ENCODE data around the gene PRDM10. TPM values are rescaled to one million over a fixed set of nuclear protein-coding genes. Genes with fewer than 3 reads are reported as not detected.
"Not testable (repeated sequence)": the region's sequence is repeated elsewhere in the genome, so short reads cannot be mapped to it uniquely, and the experiment has no call there.

Gene PRDM10
- total RNA-seq, 1 experiment from 2014 or later = 6.5 TPM

DNA sequence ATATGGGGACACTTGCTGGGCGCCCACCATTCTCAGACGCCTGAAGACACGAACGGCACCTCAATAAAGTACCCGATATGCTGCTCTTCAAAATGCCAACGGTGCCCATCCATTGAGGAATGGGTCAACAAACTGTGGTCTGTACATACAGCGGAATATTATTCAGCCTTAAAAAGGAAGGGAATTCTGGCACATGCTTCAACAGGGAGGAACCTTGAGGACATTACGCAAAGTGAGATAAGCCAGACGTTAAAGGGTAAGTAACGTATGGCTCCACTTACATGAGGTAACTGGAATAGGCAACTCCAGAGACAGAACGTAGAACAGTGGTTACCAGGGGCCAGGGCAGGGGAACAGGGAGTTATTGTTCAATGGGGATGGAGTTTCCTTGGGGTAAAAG, 28.0 kb downstream of the PRDM10 start:
- DNase-seq (ENCODE audit: low read depth) = no peak

DNA sequence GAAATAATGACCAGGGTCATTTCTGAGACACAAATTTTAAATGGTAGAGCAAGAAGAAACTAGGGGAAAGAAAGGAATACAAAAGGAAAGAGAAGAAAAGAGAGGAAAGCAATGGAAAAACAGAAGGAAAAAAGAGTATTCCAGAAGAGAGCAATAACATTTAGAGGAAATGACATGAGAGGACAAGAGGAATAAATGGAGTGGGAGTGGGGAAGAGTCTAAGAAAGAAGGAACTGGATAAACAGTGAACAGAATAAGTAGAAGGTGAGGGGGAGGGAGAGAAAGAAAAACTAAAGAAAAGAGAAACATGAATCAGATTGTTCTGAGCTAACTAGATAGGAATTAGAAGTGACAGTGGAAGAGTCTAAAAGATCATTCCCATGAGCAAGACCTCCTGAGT, 28.4 kb downstream of the PRDM10 start:
- no peak for DNase-seq (ENCODE audit: low read depth)

DNA sequence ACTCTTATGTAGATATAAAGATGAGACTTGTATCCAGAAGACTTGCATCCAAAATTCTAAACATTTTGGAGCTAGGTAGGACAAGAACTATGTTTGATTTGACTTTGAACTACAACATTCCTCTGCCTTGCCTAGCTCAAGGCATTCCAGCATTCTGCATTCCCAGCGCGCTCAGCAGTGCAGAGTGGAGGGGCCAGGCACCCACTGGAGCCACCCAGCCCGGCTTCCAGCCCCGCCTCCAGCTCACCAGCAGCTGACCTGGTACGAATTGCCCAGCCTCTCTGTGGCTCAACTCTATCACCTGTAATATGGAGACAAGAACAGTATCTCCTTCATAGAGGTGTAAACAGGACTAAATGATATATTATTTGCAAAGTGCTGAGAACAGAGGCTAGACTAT, 28.8 kb downstream of the PRDM10 start:
- no peak for DNase-seq (ENCODE audit: low read depth)

DNA sequence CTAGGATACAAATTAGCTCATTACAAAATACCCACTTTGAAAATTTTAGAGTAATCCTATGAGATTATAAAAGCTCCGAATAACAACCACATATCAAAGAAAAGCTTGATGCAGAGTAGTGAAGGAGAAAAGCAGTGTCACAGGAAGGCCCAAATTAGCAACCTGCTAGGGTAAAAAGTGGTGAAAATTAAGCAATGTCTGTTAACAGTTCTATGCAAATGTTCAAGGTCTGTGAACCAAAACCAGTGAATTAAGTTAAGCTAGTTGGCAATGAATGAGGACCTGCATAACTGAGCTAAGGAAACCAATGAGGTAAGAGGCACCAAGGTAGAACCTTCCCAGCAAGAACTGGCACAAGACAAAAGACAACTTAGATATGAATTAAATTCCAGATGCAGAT, 29.6 kb downstream of the PRDM10 start:
- DNase-seq (ENCODE audit: low read depth) = no peak

DNA sequence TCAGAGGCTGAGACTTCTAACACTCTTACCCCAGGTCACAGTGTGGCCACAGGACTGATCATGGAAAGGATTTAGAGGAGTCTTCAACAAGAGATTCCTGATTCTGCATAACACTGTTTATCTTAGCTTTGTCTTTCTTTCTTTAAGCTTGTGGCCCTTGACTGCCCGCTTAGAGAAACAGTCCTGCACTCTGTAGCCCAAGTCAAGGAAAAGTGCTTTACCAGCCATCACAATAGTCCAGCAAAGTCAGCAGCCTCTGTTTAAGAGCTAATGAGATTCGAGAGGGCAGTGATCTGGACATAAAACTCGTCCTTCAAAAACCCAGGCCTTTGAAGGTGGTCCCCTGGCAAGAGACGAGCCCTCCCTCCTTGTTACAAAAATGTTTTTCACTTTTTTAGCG, 30.0 kb downstream of the PRDM10 start:
- no peak for DNase-seq (ENCODE audit: low read depth)

DNA sequence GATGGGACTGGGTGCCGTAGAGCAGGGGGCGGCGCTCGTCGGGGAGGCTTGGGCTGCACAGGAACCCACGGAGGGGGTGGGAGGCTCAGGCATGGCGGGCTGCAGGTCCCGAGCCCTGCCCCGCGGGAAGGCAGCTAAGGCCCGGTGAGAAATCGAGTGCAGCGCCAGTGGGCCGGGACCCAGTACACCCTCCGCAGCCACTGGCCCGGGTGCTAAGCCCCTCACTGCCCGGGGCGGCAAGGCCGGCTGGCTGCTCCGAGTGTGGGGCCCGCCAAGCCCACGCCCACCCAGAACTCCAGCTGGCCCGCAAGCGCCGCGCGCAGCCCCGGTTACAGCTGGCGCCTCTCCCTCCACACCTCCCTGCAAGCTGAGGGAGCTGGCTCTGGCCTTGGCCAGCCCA, 30.8 kb downstream of the PRDM10 start:
- DNase-seq (ENCODE audit: low read depth) = not testable (repeated sequence)

DNA sequence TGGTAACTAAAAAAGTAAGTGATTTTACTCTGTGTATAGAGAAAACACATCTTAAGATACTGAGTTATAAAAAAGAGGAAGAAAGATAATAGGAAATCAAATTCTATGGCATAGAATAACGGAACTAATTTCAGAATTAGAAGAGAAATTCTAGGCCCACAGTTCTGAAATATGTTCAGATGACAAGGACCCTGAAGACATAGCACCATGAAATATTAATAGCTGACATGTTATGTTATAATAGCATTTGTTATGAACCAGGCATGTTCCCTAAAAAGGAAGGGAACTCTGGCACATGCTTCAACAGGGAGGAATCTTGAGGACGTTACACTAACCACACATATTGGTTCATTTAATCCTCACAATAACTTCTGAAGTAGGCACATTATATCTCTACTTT, 32.7 kb downstream of the PRDM10 start:
- no peak for DNase-seq (ENCODE audit: low read depth)

DNA sequence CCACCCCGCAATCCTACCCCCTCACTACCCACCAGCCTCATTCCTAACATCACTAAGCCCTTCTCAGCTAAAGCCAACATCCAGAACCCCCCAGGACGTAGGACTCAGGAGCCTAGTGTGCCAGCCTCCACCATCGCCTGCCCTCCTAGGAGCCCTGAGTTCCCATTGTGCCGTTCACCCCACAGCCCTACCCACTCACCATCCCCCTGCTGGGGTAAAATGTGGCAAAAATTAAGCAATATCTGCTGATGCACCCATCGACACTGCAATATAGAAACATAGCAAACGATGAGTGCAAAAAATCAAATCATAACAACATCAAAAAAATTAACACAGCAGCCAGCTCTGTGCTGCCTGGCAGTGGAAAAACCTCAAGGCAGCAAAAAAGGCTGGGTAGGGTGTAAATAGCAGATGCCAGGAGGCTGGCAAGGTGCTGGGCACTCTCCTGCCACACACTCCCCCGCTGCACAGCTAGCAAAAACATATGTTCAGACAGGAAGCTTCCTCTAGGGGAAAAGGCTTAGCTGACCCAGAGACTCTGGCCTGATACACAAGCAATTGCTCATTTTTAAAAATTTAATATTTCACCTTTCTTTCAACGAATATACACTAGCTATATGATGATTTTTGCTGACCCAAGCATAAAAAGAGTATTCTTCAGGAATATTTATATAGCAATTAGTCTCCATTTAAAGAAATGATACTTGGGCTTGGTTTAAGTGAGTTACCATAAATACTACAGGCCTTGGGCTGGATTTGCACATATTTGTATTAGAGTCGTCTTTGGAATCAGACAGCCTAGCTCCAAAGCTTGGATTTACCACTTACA, 33.8 kb downstream of the PRDM10 start:
- no peak for DNase-seq (ENCODE audit: low read depth)

DNA sequence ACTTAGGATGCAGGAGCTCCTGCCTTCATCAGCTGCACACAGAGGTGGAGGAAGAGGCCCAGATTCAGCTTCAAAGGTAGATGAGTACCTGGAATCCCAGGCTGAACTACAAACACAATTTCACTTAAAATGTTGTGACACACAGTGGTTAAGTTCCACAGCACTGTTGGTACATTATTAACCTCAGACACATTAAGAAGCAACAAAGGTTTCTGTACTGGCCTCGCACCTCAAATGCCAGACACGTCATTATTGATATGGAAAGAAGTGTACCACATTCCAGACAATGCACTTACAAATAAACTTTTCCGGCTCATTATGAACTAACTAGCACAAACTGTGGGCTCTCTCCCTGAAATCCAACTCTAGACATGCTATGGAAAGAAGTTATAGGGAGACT, 34.6 kb downstream of the PRDM10 start:
- no peak for DNase-seq (ENCODE audit: low read depth)

DNA sequence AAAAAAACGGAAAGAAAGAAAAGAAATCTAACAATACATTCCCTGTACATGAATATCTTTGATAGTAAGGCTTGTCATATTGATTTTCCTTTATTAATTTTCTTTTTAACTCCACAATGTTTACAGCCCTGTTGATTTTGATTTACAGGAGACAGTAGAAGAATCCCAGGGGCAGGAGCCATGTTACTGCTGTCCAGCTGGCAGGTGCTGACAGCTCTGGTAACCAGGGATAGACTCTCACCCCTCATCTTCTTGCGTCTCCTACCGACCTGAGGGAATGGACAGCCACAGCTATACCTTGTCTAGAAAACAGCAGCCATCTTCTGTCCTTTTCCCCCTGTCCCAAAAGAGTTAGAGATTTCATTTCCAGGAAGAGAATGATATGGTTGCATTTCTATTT, 37.4 kb downstream of the PRDM10 start:
- no peak for DNase-seq (ENCODE audit: low read depth)

DNA sequence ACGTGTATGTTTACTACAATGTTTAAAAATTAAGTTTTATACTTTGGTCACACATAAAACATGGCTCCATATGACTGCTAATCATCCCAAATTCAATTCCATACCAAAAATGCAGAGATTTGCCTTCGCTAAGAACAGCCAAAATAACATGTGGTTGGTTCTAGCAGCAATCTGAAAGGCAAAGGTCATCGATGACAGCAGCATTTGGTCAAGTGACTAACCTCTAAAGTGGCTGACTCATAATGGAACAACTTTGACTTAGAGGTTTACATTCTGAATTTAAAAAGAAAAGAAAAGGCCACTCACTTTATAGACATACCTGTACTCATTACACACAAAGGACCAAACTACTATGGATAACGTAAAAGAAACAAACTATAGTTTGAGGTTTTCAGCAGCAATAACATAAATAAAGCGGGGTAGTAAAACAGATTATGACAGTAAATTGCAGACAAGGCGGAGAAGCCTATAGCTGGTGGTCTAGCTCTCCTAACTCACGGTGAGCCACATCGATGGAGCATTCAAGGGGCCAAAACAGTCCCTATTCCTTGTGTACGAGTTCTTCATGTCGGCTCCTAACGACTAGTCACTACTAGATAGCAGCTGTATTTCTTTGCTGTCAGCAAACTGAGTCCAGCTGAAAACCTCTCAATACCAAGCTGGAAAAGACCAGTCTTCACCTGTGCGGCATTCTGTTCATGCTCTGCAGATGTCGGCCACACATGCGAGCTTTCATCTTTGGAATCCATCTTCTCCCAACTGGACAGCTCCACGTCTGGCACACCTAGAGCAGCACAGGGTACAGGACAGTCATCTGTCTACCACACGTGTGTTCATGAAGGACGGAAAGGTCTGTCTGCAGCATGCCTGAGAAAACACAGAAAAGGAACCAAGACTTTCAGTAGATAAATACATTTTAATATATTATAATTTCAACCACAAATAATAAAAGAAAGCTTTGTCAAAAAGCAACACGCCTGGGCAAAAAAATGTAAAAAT, 42.1 kb downstream of the PRDM10 start:
- peak; percentile 87 for DNase-seq (ENCODE audit: low read depth)

DNA sequence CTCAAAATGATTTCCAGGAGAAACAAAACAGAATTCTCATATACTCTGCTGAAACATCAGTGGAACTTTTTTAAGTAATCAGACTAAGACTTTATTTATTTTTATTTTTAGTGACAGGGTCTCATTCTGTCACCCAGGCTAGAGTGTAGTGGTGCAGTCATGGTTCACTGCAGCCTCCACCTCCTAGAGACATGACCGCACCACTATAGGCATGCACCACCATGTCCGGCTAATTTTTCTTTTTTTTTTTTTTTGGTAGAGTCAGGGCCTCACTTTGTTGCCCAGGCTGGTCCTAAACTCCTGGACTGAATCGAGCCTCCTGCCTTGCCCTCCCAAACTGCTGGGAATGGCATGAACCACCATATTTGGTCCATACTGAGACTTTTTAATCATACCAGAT, 42.9 kb downstream of the PRDM10 start:
- DNase-seq (ENCODE audit: low read depth) = peak; percentile 9

DNA sequence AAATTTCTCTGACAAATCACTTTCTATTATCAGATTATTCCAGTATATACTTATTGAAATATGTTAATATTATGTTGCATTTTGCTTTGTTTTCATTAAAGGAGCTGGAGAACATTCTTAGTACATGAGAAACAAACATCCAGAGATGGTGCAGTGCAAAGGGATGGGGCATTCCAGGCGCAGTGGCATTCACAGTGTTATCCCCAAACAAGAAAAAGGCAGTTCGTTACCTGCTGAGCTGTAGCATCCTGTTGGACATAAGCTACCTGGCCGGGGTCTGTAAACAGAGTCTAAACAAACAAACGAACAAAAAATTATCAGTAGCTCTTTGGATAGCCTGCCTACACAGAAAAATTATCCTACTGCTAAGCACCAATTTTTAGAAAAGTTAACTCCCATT, 47.4 kb downstream of the PRDM10 start:
- DNase-seq (ENCODE audit: low read depth) = no peak

DNA sequence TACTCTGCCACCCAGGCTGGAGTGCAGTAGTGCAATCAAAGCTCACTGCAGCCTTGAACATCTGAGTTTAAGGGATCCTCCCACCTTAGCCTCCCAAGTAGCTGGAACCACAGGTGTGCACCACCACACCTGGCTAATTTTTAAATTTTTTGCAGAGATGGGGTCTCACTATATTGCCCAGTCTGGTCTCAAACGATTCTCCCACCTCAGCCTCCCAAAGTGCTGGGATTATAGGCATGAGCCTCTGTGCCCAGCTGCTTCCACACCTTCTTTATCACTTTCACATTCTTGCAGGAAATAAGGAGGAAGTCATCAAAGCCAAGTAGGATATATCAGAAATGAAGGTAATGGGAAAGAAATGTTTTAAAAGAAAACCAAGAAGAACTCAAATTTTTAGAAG, 47.9 kb downstream of the PRDM10 start:
- DNase-seq (ENCODE audit: low read depth) = not testable (repeated sequence)

DNA sequence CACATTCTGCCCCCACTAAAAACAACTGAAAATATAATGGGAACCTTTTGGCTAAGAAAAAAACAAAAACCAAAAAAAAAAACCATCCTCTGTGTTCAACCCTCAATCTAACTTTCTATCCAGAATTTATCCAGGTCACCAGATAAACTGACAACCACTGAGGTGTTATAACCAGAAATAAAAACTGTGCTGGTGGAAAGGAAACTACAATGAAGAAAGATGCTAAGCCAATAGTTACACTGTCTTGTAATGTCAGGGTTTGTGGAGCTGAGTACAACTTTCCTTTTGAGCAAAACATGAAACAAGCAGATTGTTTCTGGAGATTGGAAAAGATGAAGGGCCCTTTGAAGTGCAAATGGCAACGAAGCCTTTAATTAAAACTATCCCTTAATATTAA, 50.8 kb downstream of the PRDM10 start:
- no peak for DNase-seq (ENCODE audit: low read depth)

DNA sequence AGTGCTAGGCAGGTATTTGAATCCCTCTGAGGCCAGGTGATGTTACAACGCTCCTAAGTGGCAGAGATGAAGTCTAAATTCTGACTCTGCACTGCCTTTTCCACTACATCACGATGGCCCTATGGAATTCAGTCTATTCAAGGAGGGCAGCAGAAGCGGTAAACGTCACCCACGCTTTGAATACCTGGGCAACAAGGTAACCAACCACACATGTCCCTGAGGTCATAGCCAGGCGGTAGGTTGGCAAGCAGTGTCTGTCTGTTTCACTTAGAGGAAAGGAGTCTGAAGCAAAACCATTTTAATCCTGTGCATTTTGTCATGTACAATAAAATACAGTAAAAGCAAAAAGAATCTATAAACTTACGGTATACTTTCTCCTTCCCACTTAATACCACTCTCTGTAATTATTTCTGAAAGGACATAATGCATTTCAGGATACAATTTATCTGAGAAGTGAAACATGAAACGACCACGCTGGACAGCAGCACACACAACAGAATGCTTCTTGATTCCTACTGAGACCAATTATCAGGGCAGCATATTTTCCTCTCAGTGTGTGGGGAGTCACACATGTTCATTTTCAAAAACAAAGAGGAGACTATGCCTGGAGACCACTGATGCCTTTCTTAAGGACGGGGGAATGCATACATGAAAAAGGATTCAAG, 51.3 kb downstream of the PRDM10 start:
- no peak for DNase-seq (ENCODE audit: low read depth)

DNA sequence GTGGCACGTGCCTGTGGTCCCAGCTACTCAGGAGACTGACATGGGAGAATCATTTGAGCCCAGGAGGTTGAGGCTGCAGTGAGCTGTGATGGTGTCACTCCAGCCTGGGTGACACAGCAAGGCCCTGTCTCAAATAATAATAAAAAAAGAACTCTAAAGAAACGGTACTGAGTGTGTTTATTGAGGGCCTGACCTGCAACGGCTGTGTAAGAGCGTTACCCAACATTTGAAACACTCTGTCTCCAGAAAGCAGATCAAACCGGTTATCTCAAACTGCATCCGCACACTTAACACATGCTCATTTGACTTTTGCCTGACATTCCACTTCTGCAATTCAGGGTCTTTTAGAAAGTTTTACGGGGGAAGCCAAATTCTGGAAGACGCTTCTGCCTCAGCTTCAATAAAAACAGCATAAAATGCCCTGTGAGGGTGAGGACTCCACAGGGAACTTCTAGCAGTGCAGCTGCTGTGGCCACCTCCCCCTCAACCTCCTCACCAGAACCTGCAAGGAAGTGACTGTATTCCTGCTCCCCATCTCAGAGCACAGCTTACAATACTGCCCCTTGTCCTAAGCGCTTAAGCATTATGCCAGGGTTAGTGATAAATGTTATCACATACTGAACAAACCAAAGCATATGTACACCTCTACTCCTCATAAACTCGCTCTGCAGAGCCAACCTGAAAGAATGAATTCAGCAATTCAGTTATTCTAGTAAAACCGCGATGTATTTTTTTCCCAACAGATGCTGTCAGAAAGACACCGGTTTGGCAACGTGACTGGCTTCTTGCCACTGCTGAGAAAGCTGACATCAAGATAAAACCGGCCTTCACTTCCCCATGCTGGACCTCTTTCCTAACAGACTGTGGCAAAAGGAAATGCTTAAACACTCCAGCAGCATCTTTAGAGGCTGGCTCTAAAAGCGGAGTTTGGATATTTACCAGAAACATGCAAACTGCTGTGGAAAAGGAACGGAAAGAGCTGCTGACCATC, 52.2 kb downstream of the PRDM10 start:
- DNase-seq (ENCODE audit: low read depth) = no peak

DNA sequence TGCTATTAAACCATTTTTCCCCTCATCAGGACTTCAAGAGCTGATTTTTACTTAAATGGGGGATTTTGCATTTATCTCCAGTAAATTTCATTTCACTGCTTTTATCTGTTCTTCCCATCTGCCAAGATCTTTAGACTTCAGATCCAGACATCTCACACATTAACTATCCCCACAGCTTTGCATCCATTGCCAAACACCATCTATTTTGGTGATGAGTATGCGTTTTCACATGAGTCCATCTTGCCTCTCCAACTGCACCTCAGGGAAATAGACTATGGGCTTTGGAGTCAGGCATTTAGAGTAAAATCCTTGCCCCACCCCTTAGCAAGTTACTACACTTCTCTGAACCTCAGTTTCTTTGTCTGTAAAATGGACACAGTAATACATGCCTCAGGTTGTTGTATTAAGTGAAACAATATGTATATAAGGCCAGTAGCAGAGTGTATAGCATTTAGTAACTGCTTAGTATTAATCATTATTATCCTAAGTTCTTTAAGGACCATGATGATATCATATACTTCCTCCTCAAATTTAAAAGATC, 53.6 kb downstream of the PRDM10 start:
- no peak for DNase-seq (ENCODE audit: low read depth)

DNA sequence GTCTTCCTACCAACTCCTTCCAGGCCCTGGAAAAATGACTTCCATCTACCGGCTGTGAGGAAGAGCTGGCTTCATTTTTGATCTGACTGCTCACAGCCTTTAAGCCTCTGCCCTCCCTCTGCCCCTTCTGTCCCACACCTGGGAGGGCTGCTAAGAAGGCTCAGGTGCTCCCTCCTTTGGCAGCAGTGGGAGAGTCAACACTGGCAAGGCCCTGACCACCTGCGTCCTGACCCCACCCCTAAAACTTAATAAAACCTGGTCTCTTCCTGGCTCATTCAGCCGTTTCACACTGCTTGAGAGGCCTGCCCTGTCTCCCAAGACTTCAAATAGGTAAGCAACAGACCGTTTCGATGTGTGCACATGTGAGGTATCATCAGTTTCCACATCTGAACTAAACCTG, 55.2 kb downstream of the PRDM10 start:
- DNase-seq (ENCODE audit: low read depth) = no peak

DNA sequence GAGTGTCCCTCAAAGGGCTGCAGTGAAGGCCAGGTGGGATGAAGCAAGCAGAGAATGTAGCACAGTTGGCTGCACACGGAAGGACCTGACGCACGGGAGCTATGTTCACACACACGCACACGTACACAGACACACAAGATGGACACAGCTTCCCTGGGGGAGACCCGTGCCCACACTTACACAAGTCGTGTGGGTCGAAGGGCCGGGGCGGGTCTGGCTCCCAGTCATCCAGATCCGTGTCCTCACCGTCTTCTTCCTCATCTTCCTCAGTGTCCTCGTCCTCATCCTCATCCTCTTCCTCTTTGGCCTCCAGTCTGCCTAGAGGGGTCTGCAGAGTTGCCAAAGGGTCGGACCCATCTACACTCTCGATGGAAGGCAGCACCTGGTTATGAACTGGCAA, 55.7 kb downstream of the PRDM10 start:
- DNase-seq (ENCODE audit: low read depth) = no peak

DNA sequence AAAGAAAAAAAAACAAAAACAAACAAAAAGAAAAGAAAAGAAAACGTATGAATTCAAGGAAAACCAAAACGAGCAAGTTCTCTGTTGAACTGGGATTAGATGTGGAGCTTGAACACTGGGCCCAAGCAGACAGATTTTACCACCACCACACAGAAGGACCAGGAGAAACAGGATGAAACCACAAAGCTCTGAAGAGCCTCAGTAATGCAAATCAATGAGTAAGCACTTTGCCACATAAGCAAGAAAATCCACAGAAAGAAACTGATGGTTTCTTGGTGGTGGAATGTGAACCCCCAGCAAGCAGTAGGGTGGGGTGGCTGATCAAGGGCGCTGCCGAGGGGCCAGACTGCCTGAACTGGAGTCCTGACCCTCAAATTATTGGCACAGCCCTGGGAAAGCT, 56.4 kb downstream of the PRDM10 start:
- peak; percentile 16 for DNase-seq (ENCODE audit: low read depth)

Measured in RPMI7951 (cell line).